ENCODE results near the gene ELP4. TPM values are rescaled to one million over a fixed set of nuclear protein-coding genes. Genes with fewer than 3 reads are reported as not detected.

The ELP4 gene
- total and polyA plus RNA-seq, 2 experiments from 2014 or later, result 28.2 to 38.3 TPM

- Histone ChIP-seq H3K79me2 (replicated peaks; ENCODE audit: insufficient read depth) (no peaks in the 10 kb centered on the region), H3F3A (replicated peaks; ENCODE audit: low read depth) (no peaks in the 10 kb centered on the region), H4K20me1 (replicated peaks; ENCODE audit: insufficient read depth) (no peaks in the 10 kb centered on the region), H3K27ac (ENCODE audit: low read depth) (no peak overlapping the region), H3K36me3 (ENCODE audit: insufficient read depth) (no peaks in the 10 kb centered on the region), H2AFZ (no peak overlapping the region), H3K27me3 (ENCODE audit: insufficient read depth) (no peaks in the 10 kb centered on the region), H3K9me2 (ENCODE audit: insufficient read depth) (no peaks in the 10 kb centered on the region), H3K4me2 (no peak overlapping the region), H3K4me1 (ENCODE audit: insufficient read depth) (no peaks in the 10 kb centered on the region), H3K4me3 (no peak overlapping the region)
- H3K4me3 Mint-ChIP-seq, result no peak overlapping the region
- no peaks in the 10 kb centered on the region for H3K36me3 Mint-ChIP-seq (ENCODE audit: low read depth)
- ATAC-seq (peak; percentile 41; the same call in 1 of the 3 replicates), DNase-seq (ENCODE audit: low spot score) (peak; percentile 86)
- H3K27me3 Mint-ChIP-seq (ENCODE audit: insufficient read depth, low read depth, poor library complexity), result no peaks in the 10 kb centered on the region
- no peak for TF ChIP-seq POLR2AphosphoS5 (IDR thresholded peaks at IDR 0.05; ENCODE audit: low read depth)
- TF ChIP-seq ZNF114 (CRISPR knock-in tag; IDR thresholded peaks at IDR 0.05), result no peak
- no peak for TF ChIP-seq ZNF462 (CRISPR knock-in tag; IDR thresholded peaks at IDR 0.05)
- no peak for TF ChIP-seq CREB1 (CRISPR knock-in tag; IDR thresholded peaks at IDR 0.05; ENCODE audit: low read depth)
- no peak for TF ChIP-seq ETS1 (IDR thresholded peaks at IDR 0.05)
- no peak for TF ChIP-seq ZNF331 (CRISPR knock-in tag; IDR thresholded peaks at IDR 0.05; ENCODE audit: low read depth)
- no peak for TF ChIP-seq EZH2 (IDR thresholded peaks at IDR 0.05; ENCODE audit: low read depth, unreplicated experiment)
- TF ChIP-seq CTCF (conservative IDR thresholded peaks at IDR 0.05; ENCODE audit: low read depth in 2 of 2), result peak; percentile 78 to 88
- no peak for TF ChIP-seq EZH2phosphoT487 (IDR thresholded peaks at IDR 0.05; ENCODE audit: unreplicated experiment)
- H3K4me1 Mint-ChIP-seq, result no peaks in the 10 kb centered on the region
- H3K27ac Mint-ChIP-seq, result no peak overlapping the region
- H3K9me3 Mint-ChIP-seq, result no peaks in the 10 kb centered on the region
These were observed 132.0 kb downstream of the ELP4 start for GRCh38 chr11:31641477-31642062.
